NCI-H82 (cell line): ENCODE measurements around the gene RAB36.

Experiments
- DNase-seq: peaks from one replicate; lab custom pipeline; 2025; lab: John Stamatoyannopoulos, UW

RAB36 gene

GRCh38 chr22:23206915-23207314 lies 61.6 kb downstream of the RAB36 start:
- no peak for DNase-seq

GRCh38 chr22:23207729-23208393 lies 62.6 kb downstream of the RAB36 start:
- DNase-seq = no peak

- DNase-seq = no peak
Observed at GRCh38 chr22:23210428-23211170, 65.3 kb downstream of the RAB36 start.

GRCh38 chr22:23211622-23212021 lies 66.3 kb downstream of the RAB36 start:
- no peak for DNase-seq

- no peak for DNase-seq
Observed at GRCh38 chr22:23212061-23213021, 67.1 kb downstream of the RAB36 start.

- no peak for DNase-seq
Observed at GRCh38 chr22:23213022-23213555, 67.8 kb downstream of the RAB36 start.

- no peak for DNase-seq
Observed at GRCh38 chr22:23213581-23214334, 68.5 kb downstream of the RAB36 start.
